Prostate gland (tissue), 2 donors: ENCODE data around the gene SMIM8. TPM values are rescaled to one million over a fixed set of nuclear protein-coding genes. Genes with fewer than 3 reads are reported as not detected.

Source experiments
- DNase-seq: peaks from one replicate; pipeline ENCODE4 v3.0.0-alpha.2; 2019; ENCODE audit warnings: low spot score
- H3K27ac ChIP-seq, 2 donors: fragments of 200-600 bp; sonication (generic); 2 replicates each; pipeline ENCODE4 v1.5.1; 2017 to 2019
- H3K27me3 ChIP-seq: fragments of 200-600 bp; sonication (generic); replicated peaks from 2 replicates; pipeline ENCODE4 v1.5.1; 2019; ENCODE audit not compliant: insufficient read depth
- H3K36me3 ChIP-seq, 2 donors: fragments of 200-600 bp; sonication (generic); 1 replicate in 1 of 2; 2 replicates in 1 of 2; pipeline versions ENCODE4 v1.5.1 to v1.8.1; 2017 to 2019
- H3K4me1 ChIP-seq: fragments of 200-600 bp; sonication (generic); replicated peaks from 2 replicates; pipeline ENCODE4 v1.5.1; 2019
- H3K4me3 ChIP-seq, 2 donors: fragments of 200-600 bp; sonication (generic); 2 replicates each; pipeline ENCODE4 v1.5.1; 2017 to 2019
- H3K9me3 ChIP-seq: fragments of 200-600 bp; sonication (generic); 2 replicates; pipeline ENCODE4 v1.5.1; 2017
- POLR2A ChIP-seq: fragments of 450-650 bp; IDR thresholded peaks from one replicate; pipeline ENCODE4 v1.6.1; 2016; ENCODE audit warnings: antibody characterized with exemption, mild to moderate bottlenecking
- POLR2AphosphoS5 ChIP-seq: sonication (generic); formaldehyde crosslinking; IDR thresholded peaks from one replicate; pipeline ENCODE4 v1.6.1; 2017; ENCODE audit warnings: antibody characterized with exemption
- WGBS: methylation state at CpG from one replicate; pipeline ENCODE4 v1.1.5; 2018; 5-methylcytosine and 5-hydroxymethylcytosine counted together
- intact Hi-C: fragments of 100-400 bp; cut with DNase I; formaldehyde crosslinking; loops from one replicate; pipeline ENCODE4 v1.14.2; 2022
- total RNA-seq, 2 donors: library from RNA; depleted of rRNA; stranded (reverse); fragments of >200 nt; gene quantifications; one replicate each; pipeline ENCODE4 v1.1.0, GENCODE V29; 2016
- TF ChIP-seq, protein P1 (sequence below), 4 experiments: fragments of 200-600 bp in 2 of 4; fragments of 450-650 bp in 2 of 4; sonication (generic) in 2 of 4; IDR thresholded peaks; 1 replicate in 3 of 4; 2 replicates in 1 of 4; pipeline ENCODE4 v1.5.1; 2016 to 2019; ENCODE audit warnings: antibody characterized with exemption in 4 of 4, mild to moderate bottlenecking in 2 of 4, moderate library complexity in 2 of 4

SMIM8 gene
- total RNA-seq, 2 donors from 2014 or later: 6.1 to 12.9 TPM

DNA sequence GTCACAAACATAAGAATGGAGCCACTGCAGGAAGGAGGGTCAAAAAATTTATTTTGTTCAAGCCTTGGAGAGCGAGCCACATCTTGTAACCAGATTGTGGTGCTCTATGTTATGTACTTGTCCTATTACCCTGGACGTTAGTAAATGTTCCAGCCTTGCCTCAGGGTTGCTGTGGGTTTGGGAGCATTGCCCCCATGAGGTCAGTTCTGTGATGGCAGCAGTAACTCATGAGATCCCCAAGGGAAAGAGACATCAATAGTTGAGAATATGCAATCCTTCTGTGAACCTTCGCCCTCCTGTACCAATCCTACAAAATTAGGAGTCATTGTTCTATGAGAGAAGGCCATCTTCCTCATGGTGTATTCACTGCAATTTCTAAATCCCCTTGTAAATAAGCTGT is 68.9 kb downstream of the SMIM8 start:
- Histone ChIP-seq H3K27me3 (no peaks in the 10 kb centered on the region), H3K36me3 (no peaks in the 10 kb centered on the region), H3K27ac (no peak overlapping the region), H3K4me3 (no peak overlapping the region), H3K9me3 (no peaks in the 10 kb centered on the region), H3K4me1 (no peaks in the 10 kb centered on the region)
- WGBS: 60% methylated on average over 3 of the region's 3 CpGs
- intact Hi-C loops: loop anchor here (10.0 kb wide), 1 partner anchor 543 kb away; no protein-coding TSS in a partner anchor
- peak; percentile 17 for DNase-seq
- TF ChIP-seq POLR2A: no peak
- TF ChIP-seq, protein P1, sequence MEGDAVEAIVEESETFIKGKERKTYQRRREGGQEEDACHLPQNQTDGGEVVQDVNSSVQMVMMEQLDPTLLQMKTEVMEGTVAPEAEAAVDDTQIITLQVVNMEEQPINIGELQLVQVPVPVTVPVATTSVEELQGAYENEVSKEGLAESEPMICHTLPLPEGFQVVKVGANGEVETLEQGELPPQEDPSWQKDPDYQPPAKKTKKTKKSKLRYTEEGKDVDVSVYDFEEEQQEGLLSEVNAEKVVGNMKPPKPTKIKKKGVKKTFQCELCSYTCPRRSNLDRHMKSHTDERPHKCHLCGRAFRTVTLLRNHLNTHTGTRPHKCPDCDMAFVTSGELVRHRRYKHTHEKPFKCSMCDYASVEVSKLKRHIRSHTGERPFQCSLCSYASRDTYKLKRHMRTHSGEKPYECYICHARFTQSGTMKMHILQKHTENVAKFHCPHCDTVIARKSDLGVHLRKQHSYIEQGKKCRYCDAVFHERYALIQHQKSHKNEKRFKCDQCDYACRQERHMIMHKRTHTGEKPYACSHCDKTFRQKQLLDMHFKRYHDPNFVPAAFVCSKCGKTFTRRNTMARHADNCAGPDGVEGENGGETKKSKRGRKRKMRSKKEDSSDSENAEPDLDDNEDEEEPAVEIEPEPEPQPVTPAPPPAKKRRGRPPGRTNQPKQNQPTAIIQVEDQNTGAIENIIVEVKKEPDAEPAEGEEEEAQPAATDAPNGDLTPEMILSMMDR (IDR thresholded peaks at IDR 0.05): peak in 2 of 4 experiments; percentile 23 to 41
- TF ChIP-seq POLR2AphosphoS5: no peak

Other genes with a start within 250 kb of the SMIM8 start
- gene CGA, start 227.5 kb upstream of the SMIM8 start, total RNA-seq: 1 to 10 TPM in 1 of 2 donors, not detected in 1; 2.2 TPM
- gene ZNF292, start 167.0 kb upstream of the SMIM8 start, total RNA-seq: 10 to 100 TPM; 28.0 to 49.0 TPM
- gene GJB7, start 6.7 kb downstream of the SMIM8 start, total RNA-seq: not detected
- 1 to 10 TPM; 4.7 to 7.4 TPM for gene C6orf163, start 22.2 kb downstream of the SMIM8 start, total RNA-seq
- 10 to 100 TPM in 1 of 2 donors, 1 to 10 TPM in 1; 8.7 to 10.5 TPM for gene CFAP206, start 85.4 kb downstream of the SMIM8 start, total RNA-seq
- 10 to 100 TPM; 21.4 to 57.1 TPM for gene SLC35A1, start 150.4 kb downstream of the SMIM8 start, total RNA-seq